Activated CD8-positive, alpha-beta memory T cell treated with anti-CD3 and anti-CD28 coated beads, Interleukin-2, amount 10 ng/mL, durations not matched to agents 7 days and 5 days (primary cell): Measurements from ENCODE around the gene ADAM22. TPM values are rescaled to one million over a fixed set of nuclear protein-coding genes. Genes with fewer than 3 reads are reported as not detected.

ENCODE experiments used
- ATAC-seq: fragments of 150-1000 bp; cut with Tn5 transposase; one replicate; pipeline ENCODE4 v1.10.0; 2021; ENCODE audit warnings: moderate library complexity
- CTCF ChIA-PET: fragments of 350-600 bp; sonication (Branson Sonifier 250); formaldehyde crosslinking; loops from one replicate; lab custom pipeline; 2021; ENCODE audit warnings: antibody characterized with exemption; lab: Charles Lee
- DNase-seq: peaks from one replicate; pipeline ENCODE4 v3.0.0-alpha.2; 2020
- H3K27ac Mint-ChIP-seq: one replicate; pipeline ENCODE4 v1.8.0; 2021; ENCODE audit warnings: mild to moderate bottlenecking, mixed read lengths
- H3K27me3 Mint-ChIP-seq: one replicate; pipeline ENCODE4 v1.8.0; 2021; ENCODE audit warnings: mixed read lengths
- H3K36me3 Mint-ChIP-seq: one replicate; pipeline ENCODE4 v1.8.0; 2021; ENCODE audit warnings: mild to moderate bottlenecking, mixed read lengths
- H3K4me1 Mint-ChIP-seq: one replicate; pipeline ENCODE4 v1.8.0; 2021; ENCODE audit warnings: mixed read lengths
- H3K4me3 Mint-ChIP-seq: one replicate; pipeline ENCODE4 v1.8.0; 2021; ENCODE audit warnings: mild to moderate bottlenecking, moderate library complexity, mixed read lengths
- H3K9me3 Mint-ChIP-seq: one replicate; pipeline ENCODE4 v1.8.0; 2022; ENCODE audit warnings: low read depth, mixed read lengths
- total RNA-seq, 2 experiments: library from RNA; stranded (reverse); gene quantifications; one replicate each; pipeline ENCODE4 v1.2.3, GENCODE V29; 2021

Gene ADAM22
- total RNA-seq, 2 experiments from 2014 or later = 5.2 to 5.8 TPM

GRCh38 chr7:87984088-87984487 lies 50.0 kb downstream of the ADAM22 start:
- no peaks in the 10 kb centered on the region for H3K9me3 Mint-ChIP-seq
- DNase-seq = no peak
- no peaks in the 10 kb centered on the region for H3K4me1 Mint-ChIP-seq
- H3K36me3 Mint-ChIP-seq = peaks cover 1% of the 10 kb centered on the region
- no peak overlapping the region for H3K4me3 Mint-ChIP-seq
- no peak for ATAC-seq
- H3K27me3 Mint-ChIP-seq = no peaks in the 10 kb centered on the region
- no peak overlapping the region for H3K27ac Mint-ChIP-seq
- CTCF ChIA-PET = no interaction called here

DNA sequence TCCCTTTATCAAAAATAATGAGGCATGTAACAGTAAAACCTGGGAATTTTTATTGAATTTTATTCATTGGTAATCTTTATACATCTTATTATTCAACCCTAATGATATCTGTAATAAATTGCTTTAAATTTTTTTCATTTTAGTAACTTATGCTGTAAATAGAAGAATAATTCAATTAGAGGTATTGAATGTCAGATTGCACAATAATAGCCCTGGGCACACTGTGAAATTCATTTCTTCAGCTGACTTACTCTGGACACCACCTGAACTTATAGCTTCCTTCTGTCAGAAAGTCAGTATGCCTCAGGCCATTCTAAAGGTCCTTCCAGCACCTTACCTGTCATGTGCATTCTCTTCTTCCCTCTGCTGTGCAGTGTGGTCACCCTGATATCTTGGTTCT lies 59.2 kb downstream of the ADAM22 start:
- no peaks in the 10 kb centered on the region for H3K36me3 Mint-ChIP-seq
- H3K27me3 Mint-ChIP-seq = no peaks in the 10 kb centered on the region
- no peaks in the 10 kb centered on the region for H3K4me1 Mint-ChIP-seq
- H3K27ac Mint-ChIP-seq = no peak overlapping the region
- ATAC-seq (no peak), DNase-seq (no peak)
- CTCF ChIA-PET = no interaction called here
- H3K9me3 Mint-ChIP-seq = no peaks in the 10 kb centered on the region
- H3K4me3 Mint-ChIP-seq = no peak overlapping the region

DNA sequence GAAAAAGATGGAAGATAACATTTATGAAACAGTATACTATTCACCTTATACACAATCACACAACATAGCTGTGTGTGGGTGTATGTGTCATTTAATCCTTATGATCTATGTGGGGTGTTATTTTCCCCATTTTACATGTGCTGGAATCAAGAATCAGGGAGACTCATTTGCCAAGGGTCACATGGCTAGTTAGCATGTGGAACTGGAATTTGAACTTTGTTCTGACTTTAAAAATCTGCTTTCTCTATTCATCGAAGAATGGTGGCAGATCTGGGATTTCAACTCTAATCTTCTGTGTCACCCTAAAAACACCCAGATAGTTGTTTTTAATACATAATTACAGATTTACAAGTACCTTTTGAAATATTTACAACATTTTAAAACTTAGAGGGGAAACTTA lies 65.2 kb downstream of the ADAM22 start:
- no peaks in the 10 kb centered on the region for H3K27me3 Mint-ChIP-seq
- ATAC-seq (no peak), DNase-seq (no peak)
- no peaks in the 10 kb centered on the region for H3K4me1 Mint-ChIP-seq
- CTCF ChIA-PET = interaction anchor here (1.2 kb wide), 1 partner anchor 189 kb away, joined by 3 read pairs; no protein-coding TSS in a partner anchor
- H3K4me3 Mint-ChIP-seq = no peak overlapping the region
- no peaks in the 10 kb centered on the region for H3K9me3 Mint-ChIP-seq
- H3K36me3 Mint-ChIP-seq = no peaks in the 10 kb centered on the region
- no peak overlapping the region for H3K27ac Mint-ChIP-seq

DNA sequence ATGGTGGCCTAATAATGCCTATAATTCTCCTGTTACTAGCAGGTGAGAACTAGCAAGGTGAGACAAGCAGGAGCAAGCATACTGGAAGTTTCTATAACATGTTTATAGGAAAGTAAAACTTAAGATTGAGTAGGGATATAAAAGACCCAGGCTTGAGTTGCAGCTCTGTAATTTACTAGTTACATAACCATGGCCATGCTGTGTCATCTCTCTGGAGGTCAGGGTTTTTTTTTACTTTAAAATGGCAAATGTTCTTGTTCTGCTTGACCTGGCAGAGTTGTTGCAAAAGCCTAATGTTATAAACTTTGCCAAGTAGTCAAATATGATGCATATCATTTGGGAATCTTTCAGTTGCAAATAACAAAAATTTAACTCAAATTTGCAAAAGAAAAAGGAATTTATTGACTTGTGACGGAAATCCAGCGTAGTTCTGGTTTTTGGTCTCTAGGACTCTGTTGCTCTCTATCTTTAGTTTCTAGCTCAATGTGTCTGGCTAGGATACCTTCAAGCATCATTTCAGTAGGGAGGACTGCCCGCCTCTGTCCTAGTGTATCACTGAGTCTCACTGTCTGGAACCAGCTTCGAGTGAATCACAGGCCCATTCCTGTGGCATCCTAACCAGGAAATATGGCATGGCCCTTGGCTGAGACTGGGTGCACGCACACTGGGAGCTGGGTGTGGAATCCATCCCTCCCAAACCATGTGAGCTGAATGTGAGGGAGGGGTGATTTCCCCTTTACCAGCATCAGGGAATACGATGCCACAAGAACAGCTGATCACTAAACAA lies 67.9 kb downstream of the ADAM22 start:
- H3K36me3 Mint-ChIP-seq = no peaks in the 10 kb centered on the region
- DNase-seq (no peak), ATAC-seq (no peak)
- CTCF ChIA-PET = interaction anchor here (0.7 kb wide), 1 partner anchor 16 kb away, joined by 3 read pairs; no protein-coding TSS in a partner anchor
- H3K27me3 Mint-ChIP-seq = no peaks in the 10 kb centered on the region
- no peak overlapping the region for H3K4me3 Mint-ChIP-seq
- H3K27ac Mint-ChIP-seq = no peak overlapping the region
- H3K4me1 Mint-ChIP-seq = no peaks in the 10 kb centered on the region
- H3K9me3 Mint-ChIP-seq = no peaks in the 10 kb centered on the region

DNA sequence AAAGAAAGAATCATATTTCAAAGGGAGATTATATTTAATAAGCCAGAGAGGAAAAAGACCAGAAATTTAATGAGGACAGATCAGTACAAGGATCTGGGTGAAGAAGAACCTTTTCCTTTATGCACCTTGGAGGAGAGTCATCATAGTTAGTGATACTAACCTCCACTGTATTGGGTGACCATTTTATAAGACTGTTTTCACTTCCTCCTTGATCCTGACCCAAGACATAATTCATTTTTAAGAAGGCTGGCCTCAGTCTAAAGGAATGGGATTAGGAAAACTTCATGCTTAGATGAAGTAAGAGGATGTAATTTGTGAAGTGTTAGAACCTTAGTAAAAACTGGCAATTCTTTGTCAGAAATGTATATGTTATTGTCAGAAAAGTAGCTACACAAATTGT lies 68.6 kb downstream of the ADAM22 start:
- Mint-ChIP-seq H3K4me1 (no peaks in the 10 kb centered on the region), H3K27ac (no peak overlapping the region), H3K9me3 (no peaks in the 10 kb centered on the region), H3K36me3 (no peaks in the 10 kb centered on the region), H3K27me3 (no peaks in the 10 kb centered on the region), H3K4me3 (no peak overlapping the region)
- CTCF ChIA-PET = interaction anchor here (0.7 kb wide), 1 partner anchor 17 kb away, joined by 3 read pairs; no protein-coding TSS in a partner anchor
- DNase-seq (no peak), ATAC-seq (no peak)

- Mint-ChIP-seq H3K27me3 (no peaks in the 10 kb centered on the region), H3K9me3 (no peaks in the 10 kb centered on the region), H3K4me1 (no peaks in the 10 kb centered on the region), H3K4me3 (no peak overlapping the region), H3K36me3 (no peaks in the 10 kb centered on the region), H3K27ac (no peak overlapping the region)
- DNase-seq = no peak
- CTCF ChIA-PET = no interaction called here
- no peak for ATAC-seq
Measured at GRCh38 chr7:88003581-88003980, 69.5 kb downstream of the ADAM22 start.

GRCh38 chr7:88005191-88005590 lies 71.1 kb downstream of the ADAM22 start:
- no peak overlapping the region for H3K4me3 Mint-ChIP-seq
- ATAC-seq (no peak), DNase-seq (no peak)
- no peaks in the 10 kb centered on the region for H3K9me3 Mint-ChIP-seq
- no peak overlapping the region for H3K27ac Mint-ChIP-seq
- CTCF ChIA-PET = no interaction called here
- H3K4me1 Mint-ChIP-seq = no peaks in the 10 kb centered on the region
- no peaks in the 10 kb centered on the region for H3K36me3 Mint-ChIP-seq
- H3K27me3 Mint-ChIP-seq = no peaks in the 10 kb centered on the region

DNA sequence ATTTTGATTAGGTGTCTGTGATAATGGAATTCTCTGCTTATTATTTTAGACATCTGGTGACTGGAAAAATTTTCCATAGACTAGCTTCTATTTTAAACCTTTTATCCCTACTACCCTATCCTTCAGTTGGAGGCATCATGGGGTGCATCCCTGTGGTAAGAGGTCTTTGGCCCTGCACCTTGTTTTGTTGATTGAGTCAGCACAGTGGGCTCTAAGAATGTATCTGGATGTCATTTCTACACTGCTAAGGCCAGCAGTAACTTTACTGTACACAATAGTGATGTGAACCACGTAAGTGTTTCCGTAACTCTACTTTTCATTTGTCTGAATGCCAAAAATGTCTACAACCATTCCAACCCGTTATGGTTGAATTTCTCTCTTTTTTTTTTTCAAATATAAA lies 75.6 kb downstream of the ADAM22 start:
- no peak overlapping the region for H3K27ac Mint-ChIP-seq
- H3K9me3 Mint-ChIP-seq = no peaks in the 10 kb centered on the region
- ATAC-seq = no peak
- H3K36me3 Mint-ChIP-seq = no peaks in the 10 kb centered on the region
- H3K4me1 Mint-ChIP-seq = no peaks in the 10 kb centered on the region
- H3K4me3 Mint-ChIP-seq = no peak overlapping the region
- no peak for DNase-seq
- CTCF ChIA-PET = no interaction called here
- H3K27me3 Mint-ChIP-seq = no peaks in the 10 kb centered on the region

DNA sequence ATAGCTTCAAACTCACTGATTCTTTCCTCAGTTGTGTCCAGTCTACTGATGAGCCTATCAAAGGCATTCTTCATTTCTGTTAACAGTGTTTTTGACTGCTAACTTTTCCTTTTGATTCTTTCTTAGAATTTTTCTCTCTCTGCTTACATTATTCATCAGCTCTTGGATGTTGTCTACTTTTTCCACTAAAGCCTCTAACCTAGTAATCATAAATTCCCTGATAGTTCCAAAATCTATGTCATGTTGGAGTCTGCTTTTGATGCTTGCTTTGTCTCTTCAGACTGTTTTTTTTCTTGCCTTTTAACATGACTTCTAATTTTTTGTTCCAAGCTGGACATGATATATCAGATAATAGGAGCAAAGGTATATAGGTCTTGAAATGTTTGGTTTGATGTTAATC lies 78.0 kb downstream of the ADAM22 start:
- Mint-ChIP-seq H3K36me3 (no peaks in the 10 kb centered on the region), H3K4me1 (no peaks in the 10 kb centered on the region), H3K27ac (no peak overlapping the region), H3K4me3 (no peak overlapping the region), H3K27me3 (no peaks in the 10 kb centered on the region), H3K9me3 (no peaks in the 10 kb centered on the region)
- ATAC-seq (no peak), DNase-seq (no peak)
- CTCF ChIA-PET = interaction anchor here (0.6 kb wide), 2 partner anchors 23 to 86 kb away, joined by 3 read pairs; no protein-coding TSS in a partner anchor

GRCh38 chr7:88013981-88014380 lies 79.9 kb downstream of the ADAM22 start:
- H3K27ac Mint-ChIP-seq = no peak overlapping the region
- no peak for DNase-seq

GRCh38 chr7:88014581-88014980 lies 80.5 kb downstream of the ADAM22 start:
- Mint-ChIP-seq H3K9me3 (no peaks in the 10 kb centered on the region), H3K27ac (no peak overlapping the region), H3K4me1 (no peaks in the 10 kb centered on the region), H3K4me3 (no peak overlapping the region), H3K36me3 (no peaks in the 10 kb centered on the region), H3K27me3 (no peaks in the 10 kb centered on the region)
- DNase-seq (no peak), ATAC-seq (no peak)
- CTCF ChIA-PET = no interaction called here

More at GRCh38 chr7:88013981-88014380, 79.9 kb downstream of the ADAM22 start:
- no peak for ATAC-seq
- CTCF ChIA-PET = no interaction called here
- Mint-ChIP-seq H3K36me3 (no peaks in the 10 kb centered on the region), H3K4me3 (no peak overlapping the region), H3K4me1 (no peaks in the 10 kb centered on the region), H3K27me3 (no peaks in the 10 kb centered on the region), H3K9me3 (no peaks in the 10 kb centered on the region)

DNA sequence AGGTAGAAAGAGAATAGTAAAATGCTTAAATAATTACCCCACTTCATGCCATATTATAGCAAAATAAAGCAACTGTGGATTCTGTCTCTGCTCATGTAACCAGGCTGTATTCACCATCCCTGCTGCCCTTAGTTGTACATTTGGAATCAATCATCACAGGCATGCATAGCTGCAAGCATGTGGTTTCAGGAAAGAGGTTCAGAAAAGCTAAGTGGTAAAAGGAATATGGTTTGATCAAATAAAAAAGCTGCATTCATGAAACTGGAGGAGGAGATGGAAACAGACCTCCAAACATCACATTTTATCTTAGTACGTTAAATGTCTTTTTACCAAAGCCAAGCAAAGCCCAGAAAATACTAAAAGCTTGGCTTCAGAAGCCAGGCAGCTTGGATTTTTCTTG lies 81.3 kb downstream of the ADAM22 start:
- no peaks in the 10 kb centered on the region for H3K36me3 Mint-ChIP-seq
- ATAC-seq = no peak
- H3K9me3 Mint-ChIP-seq = no peaks in the 10 kb centered on the region
- H3K27me3 Mint-ChIP-seq = no peaks in the 10 kb centered on the region
- H3K4me3 Mint-ChIP-seq = no peak overlapping the region
- CTCF ChIA-PET = no interaction called here
- no peak overlapping the region for H3K27ac Mint-ChIP-seq
- no peaks in the 10 kb centered on the region for H3K4me1 Mint-ChIP-seq
- no peak for DNase-seq

GRCh38 chr7:88018501-88018900 lies 84.5 kb downstream of the ADAM22 start:
- H3K9me3 Mint-ChIP-seq = no peaks in the 10 kb centered on the region
- CTCF ChIA-PET = no interaction called here
- no peaks in the 10 kb centered on the region for H3K4me1 Mint-ChIP-seq
- H3K36me3 Mint-ChIP-seq = no peaks in the 10 kb centered on the region
- H3K4me3 Mint-ChIP-seq = no peak overlapping the region
- no peak overlapping the region for H3K27ac Mint-ChIP-seq
- ATAC-seq = no peak
- no peaks in the 10 kb centered on the region for H3K27me3 Mint-ChIP-seq
- no peak for DNase-seq

- Mint-ChIP-seq H3K36me3 (no peaks in the 10 kb centered on the region), H3K9me3 (peaks cover 8% of the 10 kb centered on the region), H3K4me1 (no peaks in the 10 kb centered on the region), H3K27me3 (no peaks in the 10 kb centered on the region), H3K27ac (no peak overlapping the region), H3K4me3 (no peak overlapping the region)
- CTCF ChIA-PET = no interaction called here
- DNase-seq = no peak
- no peak for ATAC-seq
Measured at GRCh38 chr7:88020953-88021665, 87.1 kb downstream of the ADAM22 start.
